22Rv1 (cell line): ENCODE measurements around the gene NCKAP5.

ENCODE experiments used
- ZFX ChIP-seq: fragments of 450-650 bp; IDR thresholded peaks from 2 replicates; pipeline ENCODE4 v1.6.1; 2017; ENCODE audit warnings: antibody characterized with exemption, borderline replicate concordance
- TF ChIP-seq, protein P1 (sequence below): fragments of 450-650 bp; IDR thresholded peaks from 2 replicates; pipeline ENCODE4 v1.5.1; 2017; ENCODE audit warnings: mild to moderate bottlenecking

DNA sequence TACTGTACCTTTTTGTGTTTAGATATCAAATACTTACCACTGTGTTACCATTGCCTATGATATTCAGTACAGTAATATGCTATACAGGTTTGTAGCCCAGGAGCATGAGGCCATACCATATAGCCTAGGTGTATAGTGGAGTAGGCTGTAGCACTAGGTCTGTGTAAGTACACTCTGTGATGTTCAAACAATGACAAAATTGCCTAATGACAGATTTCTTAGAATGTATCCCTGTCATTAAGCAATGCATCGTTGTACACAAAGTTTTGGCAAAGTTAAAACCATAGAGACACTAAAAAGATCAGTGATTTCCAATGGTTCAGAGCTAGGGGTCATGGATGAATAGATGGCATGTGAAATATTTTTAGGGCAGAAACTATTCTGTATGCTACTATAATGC, 415.5 kb downstream of the NCKAP5 start:
- TF ChIP-seq, protein P1, sequence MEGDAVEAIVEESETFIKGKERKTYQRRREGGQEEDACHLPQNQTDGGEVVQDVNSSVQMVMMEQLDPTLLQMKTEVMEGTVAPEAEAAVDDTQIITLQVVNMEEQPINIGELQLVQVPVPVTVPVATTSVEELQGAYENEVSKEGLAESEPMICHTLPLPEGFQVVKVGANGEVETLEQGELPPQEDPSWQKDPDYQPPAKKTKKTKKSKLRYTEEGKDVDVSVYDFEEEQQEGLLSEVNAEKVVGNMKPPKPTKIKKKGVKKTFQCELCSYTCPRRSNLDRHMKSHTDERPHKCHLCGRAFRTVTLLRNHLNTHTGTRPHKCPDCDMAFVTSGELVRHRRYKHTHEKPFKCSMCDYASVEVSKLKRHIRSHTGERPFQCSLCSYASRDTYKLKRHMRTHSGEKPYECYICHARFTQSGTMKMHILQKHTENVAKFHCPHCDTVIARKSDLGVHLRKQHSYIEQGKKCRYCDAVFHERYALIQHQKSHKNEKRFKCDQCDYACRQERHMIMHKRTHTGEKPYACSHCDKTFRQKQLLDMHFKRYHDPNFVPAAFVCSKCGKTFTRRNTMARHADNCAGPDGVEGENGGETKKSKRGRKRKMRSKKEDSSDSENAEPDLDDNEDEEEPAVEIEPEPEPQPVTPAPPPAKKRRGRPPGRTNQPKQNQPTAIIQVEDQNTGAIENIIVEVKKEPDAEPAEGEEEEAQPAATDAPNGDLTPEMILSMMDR: no peak
- no peak for TF ChIP-seq ZFX
